DOHH2 (cell line): ENCODE results near the gene JAK1.

Source experiments
- H3F3A ChIP-seq: fragments of 200-600 bp; sonication (generic), shearing (Covaris generic); 2 replicates; pipeline ENCODE4 v1.6.0; 2016; ENCODE audit warnings: antibody characterized with exemption, mild to moderate bottlenecking; ENCODE audit not compliant: control insufficient read depth, insufficient read depth
- H3K27ac ChIP-seq: fragments of 200-600 bp; sonication (generic); 2 replicates; pipeline ENCODE4 v1.5.1; 2014; ENCODE audit warnings: low read depth, mild to moderate bottlenecking, low read length, moderate library complexity
- H3K27me3 ChIP-seq: fragments of 200-600 bp; sonication (generic); 2 replicates; pipeline ENCODE4 v1.6.1; 2014; ENCODE audit warnings: mild to moderate bottlenecking, low read length, mixed read lengths; ENCODE audit not compliant: control insufficient read depth
- H3K36me3 ChIP-seq: fragments of 200-600 bp; sonication (generic); 2 replicates; pipeline ENCODE4 v1.6.1; 2014; ENCODE audit warnings: mild to moderate bottlenecking, low read length, moderate library complexity, mixed read lengths; ENCODE audit not compliant: control insufficient read depth
- H3K4me1 ChIP-seq: fragments of 200-600 bp; sonication (generic); 2 replicates; pipeline ENCODE4 v1.6.1; 2014; ENCODE audit warnings: mild to moderate bottlenecking, low read length, mixed read lengths; ENCODE audit not compliant: control insufficient read depth
- H3K4me2 ChIP-seq: fragments of 200-600 bp; sonication (generic); 2 replicates; pipeline ENCODE4 v1.6.0; 2014; ENCODE audit warnings: mild to moderate bottlenecking, low read length, moderate library complexity
- H3K4me3 ChIP-seq: fragments of 200-600 bp; sonication (generic); 2 replicates; pipeline ENCODE4 v1.5.1; 2014; ENCODE audit warnings: mild to moderate bottlenecking, low read length, mixed read lengths
- H3K79me2 ChIP-seq: fragments of 200-600 bp; sonication (generic); 2 replicates; pipeline ENCODE4 v1.6.1; 2014; ENCODE audit warnings: mild to moderate bottlenecking, low read length, mixed read lengths; ENCODE audit not compliant: control insufficient read depth
- H3K9me2 ChIP-seq: fragments of 200-600 bp; sonication (generic); replicated peaks from 2 replicates; pipeline ENCODE4 v1.6.1; 2014; ENCODE audit warnings: mild to moderate bottlenecking, low read length, mixed read lengths; ENCODE audit not compliant: control insufficient read depth
- H3K9me3 ChIP-seq: fragments of 200-600 bp; sonication (generic); 2 replicates; pipeline ENCODE4 v1.6.1; 2014; ENCODE audit warnings: antibody characterized with exemption, low read length, mixed read lengths; ENCODE audit not compliant: control insufficient read depth, insufficient read depth
- H4K20me1 ChIP-seq: fragments of 200-600 bp; sonication (generic); 2 replicates; pipeline ENCODE4 v1.6.0; 2014; ENCODE audit warnings: low read depth, mild to moderate bottlenecking, antibody characterized with exemption, low read length, moderate library complexity; ENCODE audit not compliant: control insufficient read depth, insufficient read depth
- EZH2phosphoT487 ChIP-seq: fragments of 200-600 bp; sonication (generic); IDR thresholded peaks from 2 replicates; pipeline ENCODE4 v1.6.1; 2017; ENCODE audit warnings: borderline replicate concordance, mild to moderate bottlenecking, antibody characterized with exemption, low read length, moderate library complexity, mixed read lengths
- TF ChIP-seq, protein P1 (sequence below): fragments of 200-600 bp; sonication (generic); IDR thresholded peaks from one replicate; pipeline ENCODE4 v1.5.1; 2014; ENCODE audit warnings: antibody characterized with exemption, mild to moderate bottlenecking, low read depth, low read length; ENCODE audit not compliant: poor library complexity, severe bottlenecking

JAK1 gene

DNA sequence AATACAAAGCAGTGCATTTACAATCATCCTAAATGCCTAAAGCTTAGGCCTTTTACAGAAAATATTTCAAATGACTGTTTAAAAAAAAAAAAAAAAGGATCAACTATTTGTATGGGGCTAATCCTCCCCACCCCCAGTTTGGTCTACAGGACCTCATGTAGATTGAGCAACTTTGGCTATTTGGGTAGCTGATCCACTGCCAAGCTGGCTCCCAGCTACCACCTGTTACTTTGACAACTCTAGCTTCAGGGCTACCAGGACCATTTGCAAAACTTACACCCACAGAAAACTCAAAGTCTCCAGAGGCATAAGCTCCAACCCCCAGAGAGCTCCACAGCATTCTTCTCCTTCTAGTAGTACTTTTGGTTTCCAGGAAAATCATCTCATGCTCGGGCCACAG, 29.4 kb downstream of the JAK1 start:
- Histone ChIP-seq H3K4me1 (peaks cover 32% of the 10 kb centered on the region), H3K27me3 (no peaks in the 10 kb centered on the region), H3K4me2 (no peak overlapping the region), H3K79me2 (peaks cover 98% of the 10 kb centered on the region), H3K9me3 (no peaks in the 10 kb centered on the region), H3K27ac (no peak overlapping the region), H3K9me2 (no peaks in the 10 kb centered on the region), H3K4me3 (no peak overlapping the region), H4K20me1 (peaks cover 40% of the 10 kb centered on the region), H3K36me3 (no peaks in the 10 kb centered on the region), H3F3A (no peaks in the 10 kb centered on the region)
- TF ChIP-seq, protein P1, sequence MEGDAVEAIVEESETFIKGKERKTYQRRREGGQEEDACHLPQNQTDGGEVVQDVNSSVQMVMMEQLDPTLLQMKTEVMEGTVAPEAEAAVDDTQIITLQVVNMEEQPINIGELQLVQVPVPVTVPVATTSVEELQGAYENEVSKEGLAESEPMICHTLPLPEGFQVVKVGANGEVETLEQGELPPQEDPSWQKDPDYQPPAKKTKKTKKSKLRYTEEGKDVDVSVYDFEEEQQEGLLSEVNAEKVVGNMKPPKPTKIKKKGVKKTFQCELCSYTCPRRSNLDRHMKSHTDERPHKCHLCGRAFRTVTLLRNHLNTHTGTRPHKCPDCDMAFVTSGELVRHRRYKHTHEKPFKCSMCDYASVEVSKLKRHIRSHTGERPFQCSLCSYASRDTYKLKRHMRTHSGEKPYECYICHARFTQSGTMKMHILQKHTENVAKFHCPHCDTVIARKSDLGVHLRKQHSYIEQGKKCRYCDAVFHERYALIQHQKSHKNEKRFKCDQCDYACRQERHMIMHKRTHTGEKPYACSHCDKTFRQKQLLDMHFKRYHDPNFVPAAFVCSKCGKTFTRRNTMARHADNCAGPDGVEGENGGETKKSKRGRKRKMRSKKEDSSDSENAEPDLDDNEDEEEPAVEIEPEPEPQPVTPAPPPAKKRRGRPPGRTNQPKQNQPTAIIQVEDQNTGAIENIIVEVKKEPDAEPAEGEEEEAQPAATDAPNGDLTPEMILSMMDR, result no peak
- no peak for TF ChIP-seq EZH2phosphoT487

GRCh38 chr1:64935551-64936155, 30.7 kb downstream of the JAK1 start:
- H3K36me3 ChIP-seq, result peaks cover 3% of the 10 kb centered on the region; the same call in 1 of the 2 replicates
- H3K4me2 ChIP-seq, result no peak overlapping the region
- H4K20me1 ChIP-seq, result peaks cover 40% of the 10 kb centered on the region
- peaks cover 96% of the 10 kb centered on the region for H3K79me2 ChIP-seq
- no peaks in the 10 kb centered on the region for H3F3A ChIP-seq
- no peak overlapping the region for H3K27ac ChIP-seq
- H3K9me3 ChIP-seq, result 0 out of 2 replicates have a peak, but pooled peaks cover 3% of the 10 kb centered on the region
- H3K4me1 ChIP-seq, result peaks cover 32% of the 10 kb centered on the region
- H3K4me3 ChIP-seq, result no peak overlapping the region
- TF ChIP-seq, protein P1, result no peak
- TF ChIP-seq EZH2phosphoT487, result no peak
- H3K27me3 ChIP-seq, result no peaks in the 10 kb centered on the region
- no peaks in the 10 kb centered on the region for H3K9me2 ChIP-seq

- Histone ChIP-seq H3K4me3 (no peak overlapping the region), H3K27ac (no peak overlapping the region), H3F3A (no peaks in the 10 kb centered on the region), H3K9me2 (no peaks in the 10 kb centered on the region), H3K9me3 (0 out of 2 replicates have a peak, but pooled peaks cover 3% of the 10 kb centered on the region), H3K36me3 (peaks cover 3% of the 10 kb centered on the region; the same call in 1 of the 2 replicates), H3K79me2 (peaks cover 95% of the 10 kb centered on the region), H3K27me3 (no peaks in the 10 kb centered on the region), H3K4me2 (no peak overlapping the region), H4K20me1 (peaks cover 40% of the 10 kb centered on the region), H3K4me1 (peaks cover 25% of the 10 kb centered on the region)
- TF ChIP-seq EZH2phosphoT487, result no peak
- TF ChIP-seq, protein P1, result no peak
Observed at GRCh38 chr1:64934878-64935275, 31.5 kb downstream of the JAK1 start.
